Suprapubic skin (tissue), 4 donors: ENCODE data around the gene RAD23B.

ENCODE experiments used
- EP300 ChIP-seq: sonication (generic); formaldehyde crosslinking; IDR thresholded peaks from one replicate; pipeline ENCODE4 v1.6.1; 2017; ENCODE audit warnings: antibody characterized with exemption
- POLR2A ChIP-seq, 2 donors: fragments of 450-650 bp; IDR thresholded peaks; one replicate each; pipeline ENCODE4 v1.6.1; 2017; ENCODE audit warnings: antibody characterized with exemption in 2 of 2, mild to moderate bottlenecking in 2 of 2, moderate library complexity in 2 of 2
- POLR2AphosphoS5 ChIP-seq, 3 donors: sonication (generic); formaldehyde crosslinking; IDR thresholded peaks; one replicate each; pipeline ENCODE4 v1.6.1; 2017; ENCODE audit warnings: antibody characterized with exemption in 3 of 3
- TF ChIP-seq, protein P1 (sequence below), 2 donors: fragments of 200-600 bp in 1 of 2; fragments of 450-650 bp in 1 of 2; sonication (generic) in 1 of 2; IDR thresholded peaks; one replicate each; pipeline ENCODE4 v1.5.1; 2016 to 2019; ENCODE audit warnings: antibody characterized with exemption in 2 of 2, mild to moderate bottlenecking in 1 of 2, moderate library complexity in 1 of 2

DNA sequence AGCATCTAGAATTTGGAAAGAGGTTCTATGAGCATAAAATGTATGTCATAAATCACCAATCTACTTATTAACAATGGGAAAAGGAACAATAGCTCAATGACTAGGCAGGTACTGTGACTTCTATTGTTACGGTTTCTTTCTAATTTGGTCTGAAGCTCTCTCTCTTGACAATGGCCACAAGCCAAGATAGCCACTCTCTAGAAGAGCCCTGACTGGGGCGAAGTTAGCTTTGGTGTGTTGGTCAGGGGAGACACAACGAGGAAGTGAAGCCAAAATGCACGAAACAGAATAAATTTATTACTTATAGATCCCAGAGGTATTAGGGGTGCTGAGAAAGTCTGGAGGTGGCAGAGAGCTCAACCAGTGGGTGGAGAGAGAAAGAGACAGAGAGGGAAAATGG is 9.4 kb upstream of the RAD23B start:
- TF ChIP-seq, protein P1, sequence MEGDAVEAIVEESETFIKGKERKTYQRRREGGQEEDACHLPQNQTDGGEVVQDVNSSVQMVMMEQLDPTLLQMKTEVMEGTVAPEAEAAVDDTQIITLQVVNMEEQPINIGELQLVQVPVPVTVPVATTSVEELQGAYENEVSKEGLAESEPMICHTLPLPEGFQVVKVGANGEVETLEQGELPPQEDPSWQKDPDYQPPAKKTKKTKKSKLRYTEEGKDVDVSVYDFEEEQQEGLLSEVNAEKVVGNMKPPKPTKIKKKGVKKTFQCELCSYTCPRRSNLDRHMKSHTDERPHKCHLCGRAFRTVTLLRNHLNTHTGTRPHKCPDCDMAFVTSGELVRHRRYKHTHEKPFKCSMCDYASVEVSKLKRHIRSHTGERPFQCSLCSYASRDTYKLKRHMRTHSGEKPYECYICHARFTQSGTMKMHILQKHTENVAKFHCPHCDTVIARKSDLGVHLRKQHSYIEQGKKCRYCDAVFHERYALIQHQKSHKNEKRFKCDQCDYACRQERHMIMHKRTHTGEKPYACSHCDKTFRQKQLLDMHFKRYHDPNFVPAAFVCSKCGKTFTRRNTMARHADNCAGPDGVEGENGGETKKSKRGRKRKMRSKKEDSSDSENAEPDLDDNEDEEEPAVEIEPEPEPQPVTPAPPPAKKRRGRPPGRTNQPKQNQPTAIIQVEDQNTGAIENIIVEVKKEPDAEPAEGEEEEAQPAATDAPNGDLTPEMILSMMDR (IDR thresholded peaks at IDR 0.05): no peak
- TF ChIP-seq EP300: no peak
- no peak for TF ChIP-seq POLR2AphosphoS5 (IDR thresholded peaks at IDR 0.05)
- no peak for TF ChIP-seq POLR2A (IDR thresholded peaks at IDR 0.05)
